Uterus (tissue), 4 donors: ENCODE measurements around the gene NAA15. TPM values are rescaled to one million over a fixed set of nuclear protein-coding genes. Genes with fewer than 3 reads are reported as not detected.
"Not testable (repeated sequence)": the region's sequence is repeated elsewhere in the genome, so short reads cannot be mapped to it uniquely, and the experiment has no call there.

Experiments used
- DNase-seq, 2 donors: peaks; one replicate each; pipeline ENCODE4 v3.0.0-alpha.2; 2019 to 2020
- H3K27ac ChIP-seq, 2 donors: fragments of 200-600 bp; sonication (generic); 1 replicate in 1 of 2; 2 replicates in 1 of 2; pipeline ENCODE4 v1.5.1; 2016 to 2018
- H3K27me3 ChIP-seq, 2 donors: fragments of 200-600 bp; sonication (generic); one replicate each; pipeline ENCODE4 v1.5.1; 2018 to 2019; ENCODE audit warnings: control low read depth in 1 of 2
- H3K36me3 ChIP-seq, 2 donors: fragments of 200-600 bp; sonication (generic); one replicate each; pipeline ENCODE4 v1.5.1; 2019; ENCODE audit warnings: control low read depth in 1 of 2
- H3K4me1 ChIP-seq, 2 donors: fragments of 200-600 bp; sonication (generic); one replicate each; pipeline ENCODE4 v1.5.1; 2018 to 2019; ENCODE audit warnings: control low read depth in 1 of 2
- H3K4me3 ChIP-seq, 2 donors: fragments of 200-600 bp; sonication (generic); 1 replicate in 1 of 2; 2 replicates in 1 of 2; pipeline ENCODE4 v1.5.1; 2018 to 2019; ENCODE audit warnings: mild to moderate bottlenecking in 1 of 2
- H3K9me3 ChIP-seq, 2 donors: fragments of 200-600 bp; sonication (generic); one replicate each; pipeline ENCODE4 v1.5.1; 2019; ENCODE audit warnings: control low read depth in 1 of 2
- CTCF ChIP-seq, 4 experiments: fragments of 200-600 bp in 2 of 4; fragments of 450-650 bp in 2 of 4; sonication (generic) in 2 of 4; IDR thresholded peaks; one replicate each; pipeline ENCODE4 v1.5.1; 2016 to 2019; ENCODE audit warnings: antibody characterized with exemption in 4 of 4, mild to moderate bottlenecking in 2 of 4, moderate library complexity in 1 of 4
- POLR2A ChIP-seq, 2 donors: fragments of 450-650 bp; IDR thresholded peaks; one replicate each; pipeline ENCODE4 v1.6.1; 2016; ENCODE audit warnings: antibody characterized with exemption in 2 of 2, mild to moderate bottlenecking in 1 of 2, moderate library complexity in 1 of 2
- intact Hi-C: fragments of 100-400 bp; cut with DNase I; formaldehyde crosslinking; loops from one replicate; pipeline ENCODE4 v1.15.1; 2023; ENCODE audit warnings: low total_unique reads
- total RNA-seq, 4 donors: library from RNA; depleted of rRNA in 3 of 4; stranded (reverse); fragments of >200 nt in 3 of 4; gene quantifications; one replicate each; pipeline versions ENCODE4 v1.1.0 to v1.2.4, GENCODE V29; 2014 to 2023
- donor health status: DM: yes; HTN: yes; CAD: no.

Gene NAA15
- total RNA-seq, 4 donors from 2014 or later = 47.1 to 75.1 (median 54.1) TPM

GRCh38 chr4:139457318-139457717 is 156.0 kb downstream of the NAA15 start:
- Histone ChIP-seq H3K36me3 (no peaks in the 10 kb centered on the region), H3K4me3 (no peak overlapping the region), H3K27me3 (no peaks in the 10 kb centered on the region), H3K9me3 (no peaks in the 10 kb centered on the region), H3K4me1 (no peaks in the 10 kb centered on the region), H3K27ac (no peak overlapping the region)
- intact Hi-C loops = loop anchor here (10.0 kb wide), 1 partner anchor 97 kb away; the partner anchor contains the start of gene SETD7
- TF ChIP-seq CTCF (IDR thresholded peaks at IDR 0.05) (no peak), POLR2A (IDR thresholded peaks at IDR 0.05) (no peak)
- DNase-seq = no peak

- DNase-seq = no peak
- intact Hi-C loops = loop anchor here (10.0 kb wide), 1 partner anchor 96 kb away; the partner anchor contains the start of gene SETD7
- Histone ChIP-seq H3K27me3 (no peaks in the 10 kb centered on the region), H3K27ac (no peak overlapping the region), H3K9me3 (no peaks in the 10 kb centered on the region), H3K4me1 (peaks cover 0 to 3% of the 10 kb centered on the region in 2 donors), H3K4me3 (no peak overlapping the region), H3K36me3 (no peaks in the 10 kb centered on the region)
- TF ChIP-seq CTCF (IDR thresholded peaks at IDR 0.05) = no peak
- no peak for TF ChIP-seq POLR2A (IDR thresholded peaks at IDR 0.05)
Observed at GRCh38 chr4:139458543-139458942, 157.2 kb downstream of the NAA15 start.

- Histone ChIP-seq H3K4me3 (no peak overlapping the region), H3K4me1 (peaks cover 0 to 3% of the 10 kb centered on the region in 2 donors), H3K36me3 (no peaks in the 10 kb centered on the region), H3K27me3 (no peaks in the 10 kb centered on the region), H3K9me3 (no peaks in the 10 kb centered on the region), H3K27ac (no peak overlapping the region)
- intact Hi-C loops = loop anchor here (10.0 kb wide), 1 partner anchor 96 kb away; the partner anchor contains the start of gene SETD7
- TF ChIP-seq POLR2A (IDR thresholded peaks at IDR 0.05) = no peak
- no peak for TF ChIP-seq CTCF (IDR thresholded peaks at IDR 0.05)
- no peak for DNase-seq
Observed at GRCh38 chr4:139458999-139459398, 157.7 kb downstream of the NAA15 start.

GRCh38 chr4:139460565-139460964 is 159.3 kb downstream of the NAA15 start:
- Histone ChIP-seq H3K4me3 (no peak overlapping the region), H3K9me3 (no peaks in the 10 kb centered on the region), H3K27me3 (no peaks in the 10 kb centered on the region), H3K4me1 (peaks cover 0 to 3% of the 10 kb centered on the region in 2 donors), H3K36me3 (no peaks in the 10 kb centered on the region), H3K27ac (no peak overlapping the region)
- intact Hi-C loops = no loop called here
- TF ChIP-seq POLR2A (IDR thresholded peaks at IDR 0.05) (no peak), CTCF (IDR thresholded peaks at IDR 0.05) (no peak)
- DNase-seq = no peak

- no peak for TF ChIP-seq POLR2A (IDR thresholded peaks at IDR 0.05)
- TF ChIP-seq CTCF (IDR thresholded peaks at IDR 0.05) = no peak
- no peaks in the 10 kb centered on the region for H3K27me3 ChIP-seq
- no peaks in the 10 kb centered on the region for H3K36me3 ChIP-seq
- H3K27ac ChIP-seq = no peak overlapping the region
- H3K4me3 ChIP-seq = no peak overlapping the region
- intact Hi-C loops = no loop called here
- H3K9me3 ChIP-seq = no peaks in the 10 kb centered on the region
- H3K4me1 ChIP-seq = peaks cover 0 to 3% of the 10 kb centered on the region in 2 donors
- no peak for DNase-seq
Observed at GRCh38 chr4:139461022-139461628, 159.8 kb downstream of the NAA15 start.

- H3K9me3 ChIP-seq, H3K4me3 ChIP-seq, H3K27ac ChIP-seq, intact Hi-C loops, DNase-seq, H3K36me3 ChIP-seq, H3K27me3 ChIP-seq, H3K4me1 ChIP-seq: not testable (repeated sequence)
Observed at GRCh38 chr4:139464512-139464911, 163.2 kb downstream of the NAA15 start.
